ENCODE data around the gene CFB.

DNA sequence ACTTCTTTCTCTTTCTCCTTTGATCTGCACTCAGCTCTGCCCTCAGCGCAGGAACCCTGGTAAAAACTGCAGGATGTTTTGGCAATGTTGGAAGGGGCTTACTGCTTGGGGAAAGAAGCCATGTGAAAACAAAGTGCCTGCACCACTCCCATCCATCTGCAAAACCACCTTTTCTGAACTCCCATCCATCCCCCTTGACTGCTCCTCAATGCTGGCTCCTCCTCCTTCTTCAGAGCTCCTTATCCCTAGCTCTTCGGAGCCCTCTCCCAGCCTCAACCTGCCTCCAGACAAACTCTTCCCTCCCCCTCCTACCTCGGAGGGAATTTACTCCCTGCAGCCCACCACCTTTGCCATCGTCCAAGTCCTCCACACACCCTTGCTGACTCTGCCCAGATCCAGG is 39.8 kb upstream of the CFB start:
- TF ChIP-seq, protein P1, sequence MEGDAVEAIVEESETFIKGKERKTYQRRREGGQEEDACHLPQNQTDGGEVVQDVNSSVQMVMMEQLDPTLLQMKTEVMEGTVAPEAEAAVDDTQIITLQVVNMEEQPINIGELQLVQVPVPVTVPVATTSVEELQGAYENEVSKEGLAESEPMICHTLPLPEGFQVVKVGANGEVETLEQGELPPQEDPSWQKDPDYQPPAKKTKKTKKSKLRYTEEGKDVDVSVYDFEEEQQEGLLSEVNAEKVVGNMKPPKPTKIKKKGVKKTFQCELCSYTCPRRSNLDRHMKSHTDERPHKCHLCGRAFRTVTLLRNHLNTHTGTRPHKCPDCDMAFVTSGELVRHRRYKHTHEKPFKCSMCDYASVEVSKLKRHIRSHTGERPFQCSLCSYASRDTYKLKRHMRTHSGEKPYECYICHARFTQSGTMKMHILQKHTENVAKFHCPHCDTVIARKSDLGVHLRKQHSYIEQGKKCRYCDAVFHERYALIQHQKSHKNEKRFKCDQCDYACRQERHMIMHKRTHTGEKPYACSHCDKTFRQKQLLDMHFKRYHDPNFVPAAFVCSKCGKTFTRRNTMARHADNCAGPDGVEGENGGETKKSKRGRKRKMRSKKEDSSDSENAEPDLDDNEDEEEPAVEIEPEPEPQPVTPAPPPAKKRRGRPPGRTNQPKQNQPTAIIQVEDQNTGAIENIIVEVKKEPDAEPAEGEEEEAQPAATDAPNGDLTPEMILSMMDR (IDR thresholded peaks at IDR 0.05) = no peak
- no peak for TF ChIP-seq POLR2A (IDR thresholded peaks at IDR 0.05)
